Heart right ventricle (tissue), 16 donors: ENCODE data around the gene ECE1. TPM values are rescaled to one million over a fixed set of nuclear protein-coding genes. Genes with fewer than 3 reads are reported as not detected.
A peak's percentile ranks its signal among the peaks of the same experiment; 100 is the strongest.
"Not testable (repeated sequence)": the region's sequence is repeated elsewhere in the genome, so short reads cannot be mapped to it uniquely, and the experiment has no call there.

Source experiments
- ATAC-seq, 8 donors: fragments of 200-7000 bp; cut with Tn5 transposase; one replicate each; pipeline ENCODE4 v1.9.1; 2020; ENCODE audit warnings: mild to moderate bottlenecking in 8 of 8, moderate library complexity in 8 of 8, moderate number of reproducible peaks in 1 of 8
- DNase-seq, 2 donors: peaks; one replicate each; pipeline ENCODE4 v3.0.0-alpha.2; 2020
- H3K27ac ChIP-seq, 10 donors: fragments of 200-600 bp; sonication (generic) in 2 of 10; one replicate each; pipeline versions ENCODE4 v1.5.0 to v1.8.0; 2020 to 2022; ENCODE audit warnings: mild to moderate bottlenecking in 3 of 10
- H3K27me3 ChIP-seq, 7 donors: fragments of 200-600 bp; one replicate each; pipeline ENCODE4 v1.8.0; 2021 to 2022; ENCODE audit warnings: mild to moderate bottlenecking in 2 of 7
- H3K36me3 ChIP-seq, 9 donors: fragments of 200-600 bp; sonication (generic) in 1 of 9; one replicate each; pipeline versions ENCODE4 v1.5.0 to v1.8.0; 2020 to 2022; ENCODE audit warnings: mild to moderate bottlenecking in 2 of 9
- H3K4me1 ChIP-seq, 9 donors: fragments of 200-600 bp; sonication (generic) in 1 of 9; one replicate each; pipeline versions ENCODE4 v1.5.0 to v1.8.0; 2020 to 2022; ENCODE audit warnings: mild to moderate bottlenecking in 4 of 9
- H3K4me3 ChIP-seq, 10 donors: fragments of 200-600 bp; sonication (generic) in 2 of 10; one replicate each; pipeline versions ENCODE4 v1.5.0 to v1.8.0; 2020 to 2022; ENCODE audit warnings: mild to moderate bottlenecking in 7 of 10, moderate library complexity in 2 of 10
- H3K9me3 ChIP-seq, 11 donors: fragments of 200-600 bp in 10 of 11; sonication (generic) in 2 of 11; one replicate each; pipeline versions ENCODE4 v1.5.0 to v1.8.0; 2013 to 2022; ENCODE audit warnings: mild to moderate bottlenecking in 2 of 11, control low read depth in 1 of 11, moderate library complexity in 1 of 11
- CTCF ChIP-seq, 9 donors: fragments of 200-600 bp; sonication (generic) in 2 of 9; IDR thresholded peaks; one replicate each; pipeline versions ENCODE4 v1.5.0 to v1.8.0; 2021 to 2022; ENCODE audit warnings: antibody characterized with exemption in 9 of 9, mild to moderate bottlenecking in 5 of 9, moderate library complexity in 1 of 9
- WGBS, 2 donors: extraction: QIAGEN DNeasy Blood & Tissue Kit; methylation state at CpG; one replicate each; pipeline ENCODE4 v1.1.7; 2013; ENCODE audit warnings: inconsistent platforms in 1 of 2; 5-methylcytosine and 5-hydroxymethylcytosine counted together
- intact Hi-C, 10 donors: fragments of 100-400 bp; cut with DNase I; formaldehyde crosslinking; loops; one replicate each; pipeline versions ENCODE4 v1.11.1 to v1.14.2; 2022
- polyA plus RNA-seq, 2 donors: library from polyadenylated mRNA; stranded (reverse); fragments of 200-250 nt; gene quantifications; one replicate each; pipeline ENCODE4 v1.2.3, GENCODE V29; 2013
- total RNA-seq, 10 donors: library from RNA; stranded (reverse); fragmentation: NEBNext Ultra II Directional in 3 of 10; extraction: Animal tissue kit (Norgen Biotek cat#: 25700) in 3 of 10; gene quantifications; one replicate each; pipeline versions ENCODE4 v1.2.1 to v1.2.4, GENCODE V29; 2021 to 2023
- donor health status: Arrhythmogenic right ventricular cardiomyopathy.
- donor health status: ischemic (EF 13 %, LVEDD 7.1; RV severe dilation, severe dysfunction).
- donor health status: healthy with polysubstance abuse.
- donor health status: DM: no; HTN: yes; CAD: no.
- donor health status: DM: no; HTN: no; CAD: no.
- donor health status: ischemic (EF 25% LVEDD 6.9; RV normal size, moderate dysfunction).
- donor health status: ischemic (EF 25% LVEDD 5.7; RV mildly dilated, moderate dysfunction).
- donor health status: healthy.
- donor health status: DM: yes; HTN: yes; CAD: no.
- donor health status: Ischemic cardiomyopathy.
- donor health status: ischemic (EF 35%, LVEDD 5.7; RV mildly dilated, moderate dysfunction).
- donor health status: nonischemic (EF 11% LVEDD 7.7; RV severe dilation, severe dysfunction).
- donor health status: DM: yes; HTN: yes; CAD: no.
- donor health status: PGD.
- donor health status: ischemic (EF 29% LVEDD 5.4; RV normal size, mild dysfunction).
- donor health status: nonischemic (EF 23%, LVEDD 6.1; RV moderate dilation, normal function).

ECE1 gene
- total and polyA plus RNA-seq, 12 donors, result 30.6 to 81.8 (median 51.8) TPM

DNA sequence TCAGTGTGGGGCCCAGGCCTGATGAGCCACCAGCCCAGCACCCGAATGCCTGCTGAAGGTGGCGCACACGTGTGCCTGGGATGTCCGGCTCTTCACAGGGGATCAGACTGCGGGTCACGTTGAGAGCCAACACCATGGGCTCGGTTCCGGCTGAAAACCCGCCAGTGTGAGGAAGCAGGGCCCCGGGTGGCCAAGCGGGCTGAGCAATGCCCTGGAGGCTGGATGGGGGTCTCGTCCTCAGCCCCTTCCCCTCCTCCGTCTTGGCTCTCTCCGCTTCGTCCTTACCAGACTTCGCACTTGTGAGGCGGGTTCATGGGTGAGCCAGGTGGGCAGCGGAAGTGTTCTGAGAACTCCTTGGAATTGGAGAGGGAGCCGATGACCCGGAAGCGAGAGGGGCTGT, 70.6 kb downstream of the ECE1 start:
- ATAC-seq, result no peak
- WGBS, 2 donors, result 93 to 94% methylated on average over 21 of the region's 21 CpGs
- intact Hi-C loops, result no loop called here

GRCh38 chr1:21217812-21218596, 72.3 kb downstream of the ECE1 start:
- Histone ChIP-seq H3K27me3 (no peaks in the 10 kb centered on the region), H3K4me1 (no peaks in the 10 kb centered on the region), H3K9me3 (no peaks in the 10 kb centered on the region), H3K36me3 (peaks cover 0 to 63% (median 24%) of the 10 kb centered on the region in 9 donors), H3K4me3 (no peak overlapping the region), H3K27ac (no peak overlapping the region)
- DNase-seq (peak in 1 of 2 donors; percentile 38), ATAC-seq (peak; percentile 8 to 63 (median 42))
- 83 to 85% methylated on average over 20 of the region's 20 CpGs for WGBS, 2 donors
- intact Hi-C loops, result no loop called here
- TF ChIP-seq CTCF (IDR thresholded peaks at IDR 0.05), result peak in 7 of 9 donors; percentile 27 to 48 (median 31)

More for the DNA sequence above, 70.6 kb downstream of the ECE1 start:
- Histone ChIP-seq H3K4me3 (no peak overlapping the region), H3K9me3 (no peaks in the 10 kb centered on the region), H3K4me1 (no peaks in the 10 kb centered on the region), H3K36me3 (peaks cover 0 to 79% (median 31%) of the 10 kb centered on the region in 9 donors), H3K27me3 (no peaks in the 10 kb centered on the region), H3K27ac (no peak overlapping the region)
- TF ChIP-seq CTCF (IDR thresholded peaks at IDR 0.05), result no peak
- DNase-seq, result no peak

- H3K27me3 ChIP-seq, result no peaks in the 10 kb centered on the region
- no peaks in the 10 kb centered on the region for H3K9me3 ChIP-seq
- no peak overlapping the region for H3K4me3 ChIP-seq
- 84 to 85% methylated on average over 18 to 19 of the region's 19 CpGs for WGBS, 2 donors
- TF ChIP-seq CTCF (IDR thresholded peaks at IDR 0.05), result peak; percentile 54 to 76 (median 67)
- peaks cover 0 to 55% (median 21%) of the 10 kb centered on the region in 9 donors for H3K36me3 ChIP-seq
- H3K27ac ChIP-seq, result no peak overlapping the region
- intact Hi-C loops, result no loop called here
- DNase-seq (peak in 1 of 2 donors; percentile 39), ATAC-seq (peak in 7 of 8 donors; percentile 9 to 51 (median 37))
- H3K4me1 ChIP-seq, result no peaks in the 10 kb centered on the region
Measured at GRCh38 chr1:21216835-21217811, 73.1 kb downstream of the ECE1 start.

DNA sequence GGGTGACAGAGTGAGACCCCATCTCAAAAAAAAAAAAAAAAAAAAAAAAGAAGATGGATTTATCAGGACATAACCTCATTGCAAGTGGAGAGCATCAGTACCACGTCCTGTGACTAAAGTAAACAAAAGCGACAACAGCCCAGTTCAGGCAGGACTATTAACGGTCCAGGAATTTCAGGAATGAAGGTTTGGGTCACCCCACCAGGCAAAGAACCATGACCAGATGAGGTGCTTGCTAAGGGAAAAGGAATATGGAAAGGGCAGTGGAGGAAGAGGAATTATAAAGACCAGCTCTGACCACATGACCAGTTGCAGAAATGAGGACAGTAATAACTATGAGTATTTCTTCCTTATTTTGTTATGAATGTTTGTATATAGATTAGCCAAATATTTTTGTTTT, 78.1 kb downstream of the ECE1 start:
- no peaks in the 10 kb centered on the region for H3K27me3 ChIP-seq
- ATAC-seq, result no peak
- no peak overlapping the region for H3K4me3 ChIP-seq
- no peak for TF ChIP-seq CTCF (IDR thresholded peaks at IDR 0.05)
- no peaks in the 10 kb centered on the region for H3K4me1 ChIP-seq
- no peaks in the 10 kb centered on the region for H3K9me3 ChIP-seq
- intact Hi-C loops, result no loop called here
- H3K36me3 ChIP-seq, result peaks cover 0 to 6% (median 0%) of the 10 kb centered on the region in 9 donors
- DNase-seq, result no peak
- 48 to 62% methylated on average over 3 of the region's 3 CpGs for WGBS, 2 donors
- H3K27ac ChIP-seq, result no peak overlapping the region

DNA sequence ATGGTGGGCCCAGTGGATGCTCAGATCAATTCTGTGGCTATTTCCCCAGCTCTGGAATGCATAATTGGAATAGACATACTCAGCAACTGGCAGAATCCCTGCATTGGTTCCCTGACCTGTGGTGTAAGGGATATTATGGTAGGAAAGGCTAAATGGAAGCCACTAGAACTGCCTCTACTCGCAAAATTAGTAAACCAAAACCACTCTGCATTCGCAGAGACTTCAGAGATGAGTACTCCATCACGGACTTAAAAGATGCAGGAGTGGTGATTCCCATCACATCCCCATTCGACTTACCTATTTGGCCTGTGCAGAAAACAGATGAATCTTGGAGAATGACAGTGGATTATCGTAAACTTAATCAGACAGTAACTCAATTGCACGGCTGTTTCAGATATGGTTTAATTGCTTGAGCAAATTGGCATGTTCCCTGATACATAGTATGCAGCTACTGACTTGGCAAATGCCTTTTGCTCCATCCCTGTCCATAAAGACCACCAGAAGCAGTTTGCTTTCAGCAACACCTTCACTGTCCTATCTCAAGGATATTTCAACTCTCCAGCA, 82.0 kb downstream of the ECE1 start:
- H3K4me1 ChIP-seq, H3K36me3 ChIP-seq, H3K9me3 ChIP-seq, intact Hi-C loops, H3K4me3 ChIP-seq, H3K27ac ChIP-seq, H3K27me3 ChIP-seq, ATAC-seq, DNase-seq: not testable (repeated sequence)
- 89 to 91% methylated on average over 6 of the region's 6 CpGs for WGBS, 2 donors
